HepG2 (cell line): ENCODE measurements around the gene IGLON5. TPM values are rescaled to one million over a fixed set of nuclear protein-coding genes. Genes with fewer than 3 reads are reported as not detected.

Experiments
- CBX2 ChIP-seq, 2 experiments: fragments of 200-600 bp in 1 of 2; sonication (generic); formaldehyde crosslinking in 1 of 2; IDR thresholded peaks; 2 replicates each; pipeline versions ENCODE4 v1.7.0 to v1.8.1; 2018 to 2022; ENCODE audit warnings: low read depth in 2 of 2, low read length in 1 of 2, mild to moderate bottlenecking in 1 of 2, missing genetic modification reagents in 1 of 2
- JUND ChIP-seq: sonication (generic); formaldehyde crosslinking; IDR thresholded peaks from 2 replicates; pipeline ENCODE4 v1.8.0; 2022; ENCODE audit warnings: mild to moderate bottlenecking, missing genetic modification reagents
- KLF11 ChIP-seq: IDR thresholded peaks from 2 replicates; pipeline ENCODE4 v1.6.1; 2016; ENCODE audit warnings: missing compliant biosample characterization
- NR2F6 ChIP-seq, 2 experiments: IDR thresholded peaks; 2 replicates each; pipeline ENCODE4 v1.6.1; 2016; ENCODE audit warnings: antibody characterized with exemption in 1 of 2, mild to moderate bottlenecking in 1 of 2
- ZNF160 ChIP-seq: sonication (generic); formaldehyde crosslinking; IDR thresholded peaks from 2 replicates; pipeline ENCODE4 v1.8.0; 2022; ENCODE audit warnings: mild to moderate bottlenecking, inconsistent platforms, missing genetic modification reagents
- ZNF274 ChIP-seq: sonication (generic); formaldehyde crosslinking; IDR thresholded peaks from 2 replicates; pipeline ENCODE4 v1.5.1; 2020; ENCODE audit warnings: mild to moderate bottlenecking, missing genetic modification reagents
- ZNF530 ChIP-seq: sonication (generic); formaldehyde crosslinking; IDR thresholded peaks from 2 replicates; pipeline ENCODE4 v1.5.0; 2020; ENCODE audit warnings: low read depth, mild to moderate bottlenecking, missing genetic modification reagents
- polyA plus RNA-seq, 8 experiments: library from polyadenylated mRNA; depleted of rRNA in 3 of 8; stranded (reverse) in 7 of 8; unstranded in 1 of 8; fragments of >200 nt; fragmentation: Illumina TruSeq in 4 of 8; extraction: Trizol in 4 of 8; gene quantifications; 2 replicates each; pipeline versions ENCODE4 v1.2.1 to v1.2.3, GENCODE V29; 2011 to 2016; ENCODE audit warnings: low read depth in 4 of 8, missing spikeins in 1 of 8, mixed read lengths in 1 of 8; ENCODE audit not compliant: insufficient read depth in 1 of 8
- total RNA-seq, 5 experiments: library from RNA; depleted of rRNA; stranded (reverse); fragments of >200 nt; fragmentation: Illumina TruSeq; extraction: Trizol; gene quantifications; 2 replicates each; pipeline ENCODE4 v1.2.3, GENCODE V29; 2016; ENCODE audit warnings: low read depth in 1 of 5
- TF ChIP-seq, protein P1 (sequence below): sonication (generic); formaldehyde crosslinking; IDR thresholded peaks from 2 replicates; pipeline ENCODE4 v1.4.0; 2020; ENCODE audit warnings: missing genetic modification reagents, mild to moderate bottlenecking, borderline replicate concordance
- TF ChIP-seq, protein P2 (sequence below): IDR thresholded peaks from 2 replicates; pipeline ENCODE4 v1.6.1; 2012; ENCODE audit warnings: low read depth, low read length, improper control_type of control experiment
- TF ChIP-seq, protein P3 (sequence below): sonication (generic); formaldehyde crosslinking; IDR thresholded peaks from 2 replicates; pipeline ENCODE4 v1.4.0; 2020; ENCODE audit warnings: mild to moderate bottlenecking, missing genetic modification reagents
- TF ChIP-seq, protein P4 (sequence below): sonication (generic); formaldehyde crosslinking; IDR thresholded peaks from 2 replicates; pipeline ENCODE4 v1.4.0; 2020; ENCODE audit warnings: missing genetic modification reagents, borderline replicate concordance

Gene IGLON5
- total and polyA plus RNA-seq, 2 of the 13 experiments (the other 11 are each of a cell fraction or from before 2014, with no cell fraction given) = 0.04 to 5.7 TPM

DNA sequence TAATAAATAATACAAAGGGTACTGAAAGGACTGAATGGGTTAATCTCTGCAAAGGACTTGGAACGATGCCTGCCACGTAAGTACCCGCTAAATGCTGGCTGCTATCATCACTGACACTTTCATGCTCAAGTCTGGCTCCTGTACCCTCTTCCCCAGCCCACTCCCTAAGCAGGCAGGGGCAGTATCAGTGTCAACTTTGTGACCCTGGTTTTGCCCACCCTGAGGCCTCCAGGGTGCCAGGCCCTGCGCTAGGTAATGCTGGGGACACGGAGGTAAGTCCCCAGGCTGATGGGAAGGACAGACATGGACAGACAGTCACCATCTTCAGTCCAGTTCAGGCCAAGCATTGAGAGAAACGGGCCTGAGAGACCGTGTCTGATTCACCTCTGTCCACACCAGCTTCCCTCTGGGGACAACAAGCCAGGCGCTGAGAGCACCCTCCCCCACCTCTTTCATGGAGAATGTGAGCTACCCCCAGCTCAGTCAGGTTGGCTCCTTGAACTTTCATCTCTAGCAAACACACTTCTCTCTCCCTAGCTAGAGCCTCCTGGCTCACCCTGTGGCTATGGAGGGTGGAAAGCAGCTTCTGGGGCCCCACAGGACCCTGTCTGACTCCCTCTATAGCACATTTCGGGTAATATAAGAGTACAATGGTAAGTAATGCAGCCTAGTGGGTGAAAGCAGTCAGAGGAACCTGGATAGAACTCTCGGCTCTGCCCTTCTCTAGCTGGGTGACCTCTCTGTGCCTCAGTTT is 53.9 kb downstream of the IGLON5 start (continued):
- TF ChIP-seq, protein P1, sequence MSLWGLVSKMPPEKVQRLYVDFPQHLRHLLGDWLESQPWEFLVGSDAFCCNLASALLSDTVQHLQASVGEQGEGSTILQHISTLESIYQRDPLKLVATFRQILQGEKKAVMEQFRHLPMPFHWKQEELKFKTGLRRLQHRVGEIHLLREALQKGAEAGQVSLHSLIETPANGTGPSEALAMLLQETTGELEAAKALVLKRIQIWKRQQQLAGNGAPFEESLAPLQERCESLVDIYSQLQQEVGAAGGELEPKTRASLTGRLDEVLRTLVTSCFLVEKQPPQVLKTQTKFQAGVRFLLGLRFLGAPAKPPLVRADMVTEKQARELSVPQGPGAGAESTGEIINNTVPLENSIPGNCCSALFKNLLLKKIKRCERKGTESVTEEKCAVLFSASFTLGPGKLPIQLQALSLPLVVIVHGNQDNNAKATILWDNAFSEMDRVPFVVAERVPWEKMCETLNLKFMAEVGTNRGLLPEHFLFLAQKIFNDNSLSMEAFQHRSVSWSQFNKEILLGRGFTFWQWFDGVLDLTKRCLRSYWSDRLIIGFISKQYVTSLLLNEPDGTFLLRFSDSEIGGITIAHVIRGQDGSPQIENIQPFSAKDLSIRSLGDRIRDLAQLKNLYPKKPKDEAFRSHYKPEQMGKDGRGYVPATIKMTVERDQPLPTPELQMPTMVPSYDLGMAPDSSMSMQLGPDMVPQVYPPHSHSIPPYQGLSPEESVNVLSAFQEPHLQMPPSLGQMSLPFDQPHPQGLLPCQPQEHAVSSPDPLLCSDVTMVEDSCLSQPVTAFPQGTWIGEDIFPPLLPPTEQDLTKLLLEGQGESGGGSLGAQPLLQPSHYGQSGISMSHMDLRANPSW = no peak
- TF ChIP-seq, protein P2, sequence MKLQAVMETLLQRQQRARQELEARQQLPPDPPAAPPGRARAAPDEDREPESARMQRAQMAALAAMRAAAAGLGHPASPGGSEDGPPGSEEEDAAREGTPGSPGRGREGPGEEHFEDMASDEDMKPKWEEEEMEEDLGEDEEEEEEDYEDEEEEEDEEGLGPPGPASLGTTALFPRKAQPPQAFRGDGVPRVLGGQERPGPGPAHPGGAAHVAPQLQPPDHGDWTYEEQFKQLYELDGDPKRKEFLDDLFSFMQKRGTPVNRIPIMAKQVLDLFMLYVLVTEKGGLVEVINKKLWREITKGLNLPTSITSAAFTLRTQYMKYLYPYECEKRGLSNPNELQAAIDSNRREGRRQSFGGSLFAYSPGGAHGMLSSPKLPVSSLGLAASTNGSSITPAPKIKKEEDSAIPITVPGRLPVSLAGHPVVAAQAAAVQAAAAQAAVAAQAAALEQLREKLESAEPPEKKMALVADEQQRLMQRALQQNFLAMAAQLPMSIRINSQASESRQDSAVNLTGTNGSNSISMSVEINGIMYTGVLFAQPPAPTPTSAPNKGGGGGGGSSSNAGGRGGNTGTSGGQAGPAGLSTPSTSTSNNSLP = no peak
- TF ChIP-seq JUND (CRISPR knock-in tag) = peak; percentile 50; the same call in 1 of the 2 replicates
- TF ChIP-seq CBX2 (IDR thresholded peaks at IDR 0.05; ENCODE audit: low read depth, low read length) = no peak
- TF ChIP-seq CBX2 (CRISPR knock-in tag; IDR thresholded peaks at IDR 0.05; ENCODE audit: low read depth) = no peak
- peak; percentile 27; the same call in 1 of the 2 replicates for TF ChIP-seq ZNF274 (CRISPR knock-in tag)
- no peak for TF ChIP-seq ZNF160 (CRISPR knock-in tag)
- TF ChIP-seq, protein P3, sequence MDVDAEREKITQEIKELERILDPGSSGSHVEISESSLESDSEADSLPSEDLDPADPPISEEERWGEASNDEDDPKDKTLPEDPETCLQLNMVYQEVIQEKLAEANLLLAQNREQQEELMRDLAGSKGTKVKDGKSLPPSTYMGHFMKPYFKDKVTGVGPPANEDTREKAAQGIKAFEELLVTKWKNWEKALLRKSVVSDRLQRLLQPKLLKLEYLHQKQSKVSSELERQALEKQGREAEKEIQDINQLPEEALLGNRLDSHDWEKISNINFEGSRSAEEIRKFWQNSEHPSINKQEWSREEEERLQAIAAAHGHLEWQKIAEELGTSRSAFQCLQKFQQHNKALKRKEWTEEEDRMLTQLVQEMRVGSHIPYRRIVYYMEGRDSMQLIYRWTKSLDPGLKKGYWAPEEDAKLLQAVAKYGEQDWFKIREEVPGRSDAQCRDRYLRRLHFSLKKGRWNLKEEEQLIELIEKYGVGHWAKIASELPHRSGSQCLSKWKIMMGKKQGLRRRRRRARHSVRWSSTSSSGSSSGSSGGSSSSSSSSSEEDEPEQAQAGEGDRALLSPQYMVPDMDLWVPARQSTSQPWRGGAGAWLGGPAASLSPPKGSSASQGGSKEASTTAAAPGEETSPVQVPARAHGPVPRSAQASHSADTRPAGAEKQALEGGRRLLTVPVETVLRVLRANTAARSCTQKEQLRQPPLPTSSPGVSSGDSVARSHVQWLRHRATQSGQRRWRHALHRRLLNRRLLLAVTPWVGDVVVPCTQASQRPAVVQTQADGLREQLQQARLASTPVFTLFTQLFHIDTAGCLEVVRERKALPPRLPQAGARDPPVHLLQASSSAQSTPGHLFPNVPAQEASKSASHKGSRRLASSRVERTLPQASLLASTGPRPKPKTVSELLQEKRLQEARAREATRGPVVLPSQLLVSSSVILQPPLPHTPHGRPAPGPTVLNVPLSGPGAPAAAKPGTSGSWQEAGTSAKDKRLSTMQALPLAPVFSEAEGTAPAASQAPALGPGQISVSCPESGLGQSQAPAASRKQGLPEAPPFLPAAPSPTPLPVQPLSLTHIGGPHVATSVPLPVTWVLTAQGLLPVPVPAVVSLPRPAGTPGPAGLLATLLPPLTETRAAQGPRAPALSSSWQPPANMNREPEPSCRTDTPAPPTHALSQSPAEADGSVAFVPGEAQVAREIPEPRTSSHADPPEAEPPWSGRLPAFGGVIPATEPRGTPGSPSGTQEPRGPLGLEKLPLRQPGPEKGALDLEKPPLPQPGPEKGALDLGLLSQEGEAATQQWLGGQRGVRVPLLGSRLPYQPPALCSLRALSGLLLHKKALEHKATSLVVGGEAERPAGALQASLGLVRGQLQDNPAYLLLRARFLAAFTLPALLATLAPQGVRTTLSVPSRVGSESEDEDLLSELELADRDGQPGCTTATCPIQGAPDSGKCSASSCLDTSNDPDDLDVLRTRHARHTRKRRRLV (CRISPR knock-in tag) = peak; percentile 51; the same call in 1 of the 2 replicates
- TF ChIP-seq ZNF530 (CRISPR knock-in tag) = no peak
- 0 out of 2 replicates have a peak, but pooled peaks have one; percentile 62 for TF ChIP-seq KLF11 (CRISPR knock-in tag)
- TF ChIP-seq, protein P4, sequence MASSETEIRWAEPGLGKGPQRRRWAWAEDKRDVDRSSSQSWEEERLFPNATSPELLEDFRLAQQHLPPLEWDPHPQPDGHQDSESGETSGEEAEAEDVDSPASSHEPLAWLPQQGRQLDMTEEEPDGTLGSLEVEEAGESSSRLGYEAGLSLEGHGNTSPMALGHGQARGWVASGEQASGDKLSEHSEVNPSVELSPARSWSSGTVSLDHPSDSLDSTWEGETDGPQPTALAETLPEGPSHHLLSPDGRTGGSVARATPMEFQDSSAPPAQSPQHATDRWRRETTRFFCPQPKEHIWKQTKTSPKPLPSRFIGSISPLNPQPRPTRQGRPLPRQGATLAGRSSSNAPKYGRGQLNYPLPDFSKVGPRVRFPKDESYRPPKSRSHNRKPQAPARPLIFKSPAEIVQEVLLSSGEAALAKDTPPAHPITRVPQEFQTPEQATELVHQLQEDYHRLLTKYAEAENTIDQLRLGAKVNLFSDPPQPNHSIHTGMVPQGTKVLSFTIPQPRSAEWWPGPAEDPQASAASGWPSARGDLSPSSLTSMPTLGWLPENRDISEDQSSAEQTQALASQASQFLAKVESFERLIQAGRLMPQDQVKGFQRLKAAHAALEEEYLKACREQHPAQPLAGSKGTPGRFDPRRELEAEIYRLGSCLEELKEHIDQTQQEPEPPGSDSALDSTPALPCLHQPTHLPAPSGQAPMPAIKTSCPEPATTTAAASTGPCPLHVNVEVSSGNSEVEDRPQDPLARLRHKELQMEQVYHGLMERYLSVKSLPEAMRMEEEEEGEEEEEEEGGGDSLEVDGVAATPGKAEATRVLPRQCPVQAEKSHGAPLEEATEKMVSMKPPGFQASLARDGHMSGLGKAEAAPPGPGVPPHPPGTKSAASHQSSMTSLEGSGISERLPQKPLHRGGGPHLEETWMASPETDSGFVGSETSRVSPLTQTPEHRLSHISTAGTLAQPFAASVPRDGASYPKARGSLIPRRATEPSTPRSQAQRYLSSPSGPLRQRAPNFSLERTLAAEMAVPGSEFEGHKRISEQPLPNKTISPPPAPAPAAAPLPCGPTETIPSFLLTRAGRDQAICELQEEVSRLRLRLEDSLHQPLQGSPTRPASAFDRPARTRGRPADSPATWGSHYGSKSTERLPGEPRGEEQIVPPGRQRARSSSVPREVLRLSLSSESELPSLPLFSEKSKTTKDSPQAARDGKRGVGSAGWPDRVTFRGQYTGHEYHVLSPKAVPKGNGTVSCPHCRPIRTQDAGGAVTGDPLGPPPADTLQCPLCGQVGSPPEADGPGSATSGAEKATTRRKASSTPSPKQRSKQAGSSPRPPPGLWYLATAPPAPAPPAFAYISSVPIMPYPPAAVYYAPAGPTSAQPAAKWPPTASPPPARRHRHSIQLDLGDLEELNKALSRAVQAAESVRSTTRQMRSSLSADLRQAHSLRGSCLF (CRISPR knock-in tag) = no peak
- TF ChIP-seq NR2F6 (IDR thresholded peaks at IDR 0.05) = peak; percentile 50
- peak; percentile 77 for TF ChIP-seq NR2F6 (CRISPR knock-in tag; IDR thresholded peaks at IDR 0.05)
